H1 (cell line): Measurements from ENCODE around the gene C2orf81.

Source experiments
- CTCF ChIP-seq, 3 experiments: IDR thresholded peaks; 1 replicate in 2 of 3; 2 replicates in 1 of 3; pipeline versions ENCODE4 v1.5.1 to v1.6.1; 2011; ENCODE audit warnings: low read length in 3 of 3, mild to moderate bottlenecking in 3 of 3, inconsistent platforms in 2 of 3, low read depth in 1 of 3, moderate library complexity in 1 of 3; ENCODE audit not compliant: insufficient read depth in 1 of 3; ENCODE audit errors: control extremely low read depth in 1 of 3
- YY1 ChIP-seq: IDR thresholded peaks from 2 replicates; pipeline ENCODE4 v1.6.1; 2011; ENCODE audit warnings: low read depth, mild to moderate bottlenecking, low read length

GRCh38 chr2:74384051-74384450 lies 37.4 kb downstream of the C2orf81 start:
- TF ChIP-seq YY1 (no peak), CTCF (IDR thresholded peaks at IDR 0.05; ENCODE audit: control extremely low read depth in 1 of 3, insufficient read depth in 1 of 3, low read depth in 1 of 3, low read length in 3 of 3) (no peak)
